AG04450 (cell line): ENCODE data around the gene ESCO1. TPM values are rescaled to one million over a fixed set of nuclear protein-coding genes. Genes with fewer than 3 reads are reported as not detected.

Experiments used
- CTCF ChIA-PET: fragments of 300-600, 350-600 bp; formaldehyde crosslinking; extraction: SDS; loops from one replicate; lab custom pipeline; 2022; ENCODE audit warnings: antibody characterized with exemption, inconsistent platforms; lab: Charles Lee
- POLR2A ChIA-PET: fragments of 350-600 bp; formaldehyde crosslinking; extraction: SDS; loops from one replicate; lab custom pipeline; 2021; ENCODE audit warnings: antibody characterized with exemption, inconsistent platforms; lab: Yijun Ruan, JAX
- DNase-seq: peaks from one replicate; pipeline ENCODE4 v3.0.0-alpha.2; 2011; ENCODE audit warnings: low read depth, low spot score
- H3K27ac ChIP-seq: one replicate; pipeline ENCODE4 v1.5.1; 2012; ENCODE audit warnings: low read depth, low read length, control low read depth
- H3K27me3 ChIP-seq: one replicate; pipeline ENCODE4 v1.6.0; 2012; ENCODE audit warnings: low read length; ENCODE audit not compliant: control insufficient read depth, insufficient read depth
- H3K4me3 ChIP-seq: 2 replicates; pipeline ENCODE4 v1.5.1; 2011; ENCODE audit warnings: mild to moderate bottlenecking, low read depth, low read length, control low read depth
- H3K9me3 ChIP-seq: 2 replicates; pipeline ENCODE4 v1.5.1; 2012; ENCODE audit warnings: low read length; ENCODE audit not compliant: control insufficient read depth, insufficient read depth
- polyA plus RNA-seq: library from polyadenylated mRNA; depleted of rRNA; stranded (reverse); fragments of >200 nt; gene quantifications from 2 replicates; pipeline ENCODE4 v1.2.3, GENCODE V29; 2011
- TF ChIP-seq, protein P1 (sequence below): IDR thresholded peaks from 2 replicates; pipeline ENCODE4 v1.5.1; 2011; ENCODE audit warnings: low read depth, low read length, control low read depth, inconsistent platforms

Gene ESCO1
- polyA plus RNA-seq, 1 experiment = 8.9 TPM

DNA sequence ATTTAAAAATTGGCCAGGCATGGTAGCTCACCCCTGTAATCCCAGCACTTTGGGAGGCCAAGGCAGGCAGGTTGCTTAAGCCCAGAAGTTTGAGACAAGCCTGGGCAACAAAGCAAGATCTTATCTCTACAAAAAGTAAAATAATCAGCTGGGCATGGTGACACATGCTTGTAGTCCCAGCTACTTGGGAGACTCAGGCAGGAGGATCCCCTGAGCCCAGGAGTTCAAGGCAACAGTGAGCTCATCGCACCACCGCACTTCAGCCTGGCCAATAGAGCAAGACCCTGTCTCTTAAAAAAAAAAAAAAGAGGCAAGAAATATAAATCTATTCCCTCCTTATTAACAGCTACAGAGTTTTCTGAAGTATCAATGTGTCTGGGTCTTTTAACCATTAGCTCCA is 51.9 kb downstream of the ESCO1 start:
- TF ChIP-seq, protein P1, sequence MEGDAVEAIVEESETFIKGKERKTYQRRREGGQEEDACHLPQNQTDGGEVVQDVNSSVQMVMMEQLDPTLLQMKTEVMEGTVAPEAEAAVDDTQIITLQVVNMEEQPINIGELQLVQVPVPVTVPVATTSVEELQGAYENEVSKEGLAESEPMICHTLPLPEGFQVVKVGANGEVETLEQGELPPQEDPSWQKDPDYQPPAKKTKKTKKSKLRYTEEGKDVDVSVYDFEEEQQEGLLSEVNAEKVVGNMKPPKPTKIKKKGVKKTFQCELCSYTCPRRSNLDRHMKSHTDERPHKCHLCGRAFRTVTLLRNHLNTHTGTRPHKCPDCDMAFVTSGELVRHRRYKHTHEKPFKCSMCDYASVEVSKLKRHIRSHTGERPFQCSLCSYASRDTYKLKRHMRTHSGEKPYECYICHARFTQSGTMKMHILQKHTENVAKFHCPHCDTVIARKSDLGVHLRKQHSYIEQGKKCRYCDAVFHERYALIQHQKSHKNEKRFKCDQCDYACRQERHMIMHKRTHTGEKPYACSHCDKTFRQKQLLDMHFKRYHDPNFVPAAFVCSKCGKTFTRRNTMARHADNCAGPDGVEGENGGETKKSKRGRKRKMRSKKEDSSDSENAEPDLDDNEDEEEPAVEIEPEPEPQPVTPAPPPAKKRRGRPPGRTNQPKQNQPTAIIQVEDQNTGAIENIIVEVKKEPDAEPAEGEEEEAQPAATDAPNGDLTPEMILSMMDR = no peak
- Histone ChIP-seq H3K27me3 (no peaks in the 10 kb centered on the region), H3K27ac (no peak overlapping the region), H3K4me3 (no peak overlapping the region), H3K9me3 (no peaks in the 10 kb centered on the region)
- DNase-seq = no peak
- POLR2A ChIA-PET = no interaction called here
- CTCF ChIA-PET = interaction anchor here (0.9 kb wide), 1 partner anchor 64 kb away, joined by 3 read pairs; the partner anchor contains the start of gene SNRPD1

DNA sequence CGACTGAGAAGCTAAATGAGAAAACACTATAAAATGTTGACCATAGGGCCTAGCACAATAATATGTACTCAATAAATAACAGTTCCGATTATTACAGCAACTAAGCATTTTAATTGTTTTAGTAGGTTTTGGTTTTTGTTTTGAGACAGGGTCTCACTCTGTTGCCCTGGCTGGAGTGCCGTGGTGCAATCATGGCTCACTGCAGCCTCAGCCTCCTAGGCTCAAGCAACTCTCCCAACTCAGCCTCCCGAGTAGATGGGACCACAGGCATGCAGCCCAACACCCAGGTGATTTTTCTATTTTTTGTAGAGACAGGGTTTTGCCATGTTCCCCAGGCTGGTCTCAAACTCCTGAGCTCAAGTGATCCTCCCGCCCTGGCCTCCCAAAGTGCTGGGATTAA is 54.1 kb downstream of the ESCO1 start:
- POLR2A ChIA-PET = no interaction called here
- CTCF ChIA-PET = interaction anchor here (0.6 kb wide), 1 partner anchor 54 kb away, joined by 3 read pairs; the partner anchor contains the start of gene ESCO1
- Histone ChIP-seq H3K27ac (no peak overlapping the region), H3K4me3 (no peak overlapping the region), H3K9me3 (no peaks in the 10 kb centered on the region), H3K27me3 (no peaks in the 10 kb centered on the region)
- TF ChIP-seq, protein P1 = no peak
- no peak for DNase-seq

DNA sequence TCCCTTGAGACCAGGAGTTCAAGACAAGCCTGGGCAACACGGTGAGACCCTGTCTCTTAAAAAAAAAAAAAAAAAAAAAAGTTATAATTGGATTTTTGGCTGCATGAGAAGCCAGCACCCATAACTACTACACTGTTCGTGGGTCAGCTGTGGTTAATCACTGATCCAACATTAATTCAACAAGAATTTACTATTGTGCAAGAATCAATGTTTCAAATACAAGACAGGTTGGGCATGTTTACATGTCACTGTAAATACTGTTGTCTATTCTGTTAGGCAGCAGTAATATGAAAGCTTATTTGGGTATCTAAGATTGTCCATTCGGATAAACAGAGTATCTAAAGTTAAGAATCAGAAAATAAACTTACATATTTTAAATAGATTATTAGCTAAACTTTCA is 62.3 kb downstream of the ESCO1 start:
- POLR2A ChIA-PET = interaction anchor here (0.6 kb wide), 1 partner anchor 352 kb away, joined by 3 read pairs; no protein-coding TSS in a partner anchor
- no peak overlapping the region for H3K27ac ChIP-seq
- no peak for DNase-seq
- TF ChIP-seq, protein P1 = no peak
- CTCF ChIA-PET = interaction anchor here (1.0 to 1.6 kb wide), 2 partner anchors 63 to 343 kb away, joined by 3 to 4 read pairs; partner anchors contain the start of gene ESCO1
- no peak overlapping the region for H3K4me3 ChIP-seq
- no peaks in the 10 kb centered on the region for H3K27me3 ChIP-seq
- H3K9me3 ChIP-seq = no peaks in the 10 kb centered on the region

DNA sequence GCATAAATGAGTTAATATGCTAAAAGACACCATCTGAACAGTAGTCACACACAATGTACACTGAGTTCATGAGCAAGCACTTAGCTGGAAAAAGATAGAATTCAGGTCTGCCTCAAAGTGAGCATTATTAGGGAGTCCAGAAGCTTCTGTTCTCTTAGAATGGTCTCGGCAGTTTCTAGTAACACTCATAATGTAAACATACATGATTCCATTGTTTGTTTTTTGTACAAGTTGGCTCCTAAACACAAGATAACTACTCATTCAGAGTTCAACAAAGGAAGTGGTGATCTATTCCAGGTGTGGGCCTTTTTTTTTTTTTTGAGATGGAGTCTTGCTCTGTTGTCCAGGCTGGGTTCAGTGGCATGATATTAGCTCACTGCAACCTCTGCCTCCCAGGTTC is 66.2 kb downstream of the ESCO1 start:
- DNase-seq = no peak
- TF ChIP-seq, protein P1 = no peak
- ChIA-PET POLR2A (no interaction called here), CTCF (no interaction called here)
- no peaks in the 10 kb centered on the region for H3K27me3 ChIP-seq
- H3K27ac ChIP-seq = no peak overlapping the region
- H3K4me3 ChIP-seq = no peak overlapping the region
- no peaks in the 10 kb centered on the region for H3K9me3 ChIP-seq

DNA sequence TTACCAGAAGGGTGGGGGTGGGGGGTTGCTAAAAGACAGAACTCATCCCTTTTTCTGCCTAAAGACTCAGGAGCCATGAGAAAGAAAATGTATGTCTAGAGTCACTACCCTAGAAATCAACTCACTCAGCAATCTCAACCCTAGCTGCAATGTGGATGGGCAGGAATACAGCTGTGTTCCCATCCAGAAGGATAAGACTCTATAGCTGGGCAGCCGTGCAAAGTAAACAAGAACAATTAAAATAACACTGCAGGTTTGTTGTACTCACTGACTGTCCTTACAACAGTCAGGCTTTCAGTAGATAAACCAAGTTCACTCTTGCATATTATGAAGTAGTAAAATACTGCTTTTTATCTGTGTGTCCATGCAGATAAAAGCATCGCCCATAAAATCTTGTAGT is 74.0 kb downstream of the ESCO1 start:
- Histone ChIP-seq H3K4me3 (no peak overlapping the region), H3K27ac (no peak overlapping the region), H3K27me3 (no peaks in the 10 kb centered on the region), H3K9me3 (no peaks in the 10 kb centered on the region)
- CTCF ChIA-PET = interaction anchor here (1.2 kb wide), 1 partner anchor 75 kb away, joined by 4 read pairs; the partner anchor contains the start of gene ESCO1
- TF ChIP-seq, protein P1 = no peak
- POLR2A ChIA-PET = no interaction called here
- DNase-seq = no peak
